Head of caudate nucleus (tissue), 42 donors: ENCODE results near the gene ITGA2.

Experiments
- DNase-seq, 42 donors: peaks; one replicate each; pipeline versions ENCODE4 v3.0.0 to v3.0.0-alpha.2; 2020 to 2021; ENCODE audit warnings: mixed read lengths in 7 of 42
- intact Hi-C: fragments of 100-400 bp; cut with DNase I; formaldehyde crosslinking; loops from one replicate; pipeline ENCODE4 v1.15.0; 2022

ITGA2 gene

DNA sequence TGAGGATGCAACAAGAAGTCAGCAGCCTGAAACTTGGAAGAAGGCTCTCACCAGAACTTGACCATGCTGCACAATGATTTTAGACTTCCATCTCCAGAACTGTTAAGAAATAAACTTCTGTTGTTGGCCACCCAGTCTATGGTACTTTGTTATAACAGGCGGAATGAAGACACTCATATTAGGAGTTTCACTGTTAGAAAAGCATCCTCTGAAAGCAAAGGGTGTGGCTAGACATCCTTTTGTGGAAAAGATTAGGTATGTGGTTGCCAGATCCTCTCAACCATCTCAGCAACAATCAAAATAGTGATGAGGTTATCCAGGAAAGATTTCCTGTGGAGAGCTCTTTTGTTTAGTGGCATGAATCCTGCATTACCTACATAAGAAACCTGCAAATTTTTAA lies 20.7 kb downstream of the ITGA2 start:
- intact Hi-C loops = no loop called here
- DNase-seq = no peak

DNA sequence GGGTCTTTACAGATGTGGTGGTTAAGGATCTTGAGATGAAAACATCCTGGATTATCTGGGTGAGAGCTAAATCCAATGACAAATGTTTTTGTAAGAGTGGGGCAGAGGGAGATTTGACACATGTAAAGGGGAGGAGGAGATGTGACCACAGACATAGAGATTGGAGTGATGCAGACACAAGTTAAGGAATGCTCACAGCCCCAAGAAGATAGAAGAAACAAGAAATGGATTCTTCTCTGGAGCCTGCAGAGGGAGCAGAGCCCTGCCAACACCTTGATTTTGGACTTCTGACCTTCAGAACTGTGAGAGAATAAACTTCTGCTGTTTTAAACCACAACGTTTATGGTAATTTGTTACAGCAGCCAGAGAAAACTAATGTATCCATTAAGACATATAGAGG lies 21.7 kb downstream of the ITGA2 start:
- no peak for DNase-seq

DNA sequence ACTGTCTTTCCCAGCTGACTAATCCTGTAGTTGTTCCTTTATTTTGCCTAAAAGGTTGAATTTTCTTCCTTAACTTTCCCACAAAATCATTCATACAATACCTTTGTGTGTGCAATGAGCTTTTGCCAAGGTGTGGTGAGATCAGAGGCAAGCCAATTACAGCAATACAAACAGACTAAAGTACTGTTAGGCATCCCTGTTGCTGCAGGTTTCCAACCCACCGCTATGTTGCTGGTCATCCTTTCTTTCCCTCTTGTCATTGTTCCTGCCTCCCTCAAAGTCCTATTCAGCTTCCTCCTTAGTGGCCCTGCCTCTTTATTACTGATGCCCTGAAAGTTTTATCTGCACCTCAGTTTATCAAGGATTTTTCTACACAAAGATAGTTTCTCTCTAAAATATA lies 22.1 kb downstream of the ITGA2 start:
- intact Hi-C loops = no loop called here
- DNase-seq = no peak

More for the DNA sequence above, 21.7 kb downstream of the ITGA2 start:
- intact Hi-C loops = no loop called here

DNA sequence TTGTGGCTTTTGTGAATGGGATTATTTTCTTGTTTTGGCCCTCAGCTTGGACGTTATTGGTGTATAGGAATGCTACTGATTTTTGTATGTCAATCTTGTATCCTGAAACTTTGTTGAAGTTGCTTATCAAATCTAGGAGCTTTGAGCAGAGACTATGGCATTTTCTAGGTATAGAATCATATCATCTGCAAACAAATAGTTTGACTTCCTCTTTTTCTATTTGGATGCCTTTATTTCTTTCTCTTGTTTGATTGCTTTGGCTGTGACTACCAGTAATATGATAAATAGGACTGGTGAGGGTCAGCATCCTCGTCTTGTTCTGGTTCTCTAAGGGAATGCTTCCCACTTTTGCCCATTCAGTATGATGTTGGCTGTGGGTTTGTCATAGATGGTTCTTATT lies 24.7 kb downstream of the ITGA2 start:
- no peak for DNase-seq
- intact Hi-C loops = no loop called here

DNA sequence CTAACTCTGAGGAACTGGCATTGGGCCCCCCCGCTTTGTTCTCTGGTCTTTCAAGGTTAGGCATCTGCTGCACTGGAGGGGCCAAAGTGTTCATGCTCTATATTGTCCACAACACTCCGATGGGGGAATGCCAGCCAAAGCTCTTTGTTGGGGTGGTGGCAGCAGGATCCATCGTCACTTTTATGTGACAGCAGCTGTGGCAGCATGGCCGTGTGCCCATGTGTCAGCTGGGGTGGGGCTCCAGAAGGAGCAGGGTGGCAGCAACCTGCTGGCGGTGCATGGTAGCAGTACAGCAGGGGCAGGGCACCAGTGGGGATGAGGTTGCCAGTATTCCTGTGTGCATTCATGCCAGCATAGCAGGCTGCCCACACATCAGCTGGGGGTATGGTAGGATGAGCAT lies 28.2 kb downstream of the ITGA2 start:
- intact Hi-C loops = no loop called here
- DNase-seq = peak in 41 of 42 donors; percentile 8 to 86 (median 67)

DNA sequence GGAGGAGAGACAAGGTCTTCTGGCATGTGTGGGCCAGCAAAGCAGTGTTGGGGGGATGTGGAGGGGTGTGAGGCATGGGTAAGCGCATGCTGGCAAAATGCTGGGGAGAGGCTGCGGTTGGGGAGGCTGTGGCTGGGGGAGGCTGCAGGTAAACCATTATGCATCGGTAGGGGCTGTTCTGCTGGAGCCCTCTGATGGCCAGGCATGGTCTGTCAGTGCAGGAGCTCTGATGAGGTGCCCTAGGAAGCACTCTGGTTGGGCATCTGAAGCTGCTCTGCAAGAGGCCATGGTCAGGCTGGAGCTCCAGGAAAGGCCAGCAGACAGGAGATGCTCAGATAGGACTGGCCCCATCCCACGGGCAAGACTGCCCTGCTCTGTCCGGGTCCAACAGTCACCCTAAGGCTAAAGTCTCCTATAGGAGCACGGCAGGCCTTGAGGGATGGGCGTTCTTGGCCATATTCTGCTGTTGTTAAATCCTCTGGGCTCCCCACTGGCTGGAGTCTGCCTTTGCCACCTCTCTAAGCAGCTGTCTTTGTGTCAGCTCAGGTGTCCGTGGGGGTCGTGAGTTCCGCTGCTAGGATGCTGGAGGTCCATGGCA lies 28.7 kb downstream of the ITGA2 start:
- DNase-seq = no peak
- intact Hi-C loops = no loop called here

DNA sequence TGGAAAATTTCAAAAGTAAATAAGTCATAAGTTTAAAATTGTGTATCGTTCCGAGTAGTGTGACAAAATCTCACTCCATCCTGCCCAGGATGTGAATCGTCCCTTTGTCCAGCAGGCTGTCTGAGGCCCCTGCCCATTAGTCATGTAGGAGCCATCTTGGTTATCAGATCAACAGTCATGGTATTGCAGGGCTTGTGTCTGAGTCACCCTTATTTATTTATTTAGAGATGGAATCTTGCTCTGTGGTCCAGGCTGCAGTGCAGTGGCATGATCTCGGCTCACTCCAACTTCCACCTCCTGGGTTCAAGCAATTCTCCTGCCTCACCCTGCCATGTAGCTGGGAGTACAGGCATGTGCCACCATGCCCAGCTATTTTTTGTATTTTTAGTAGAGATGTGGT lies 30.2 kb downstream of the ITGA2 start:
- intact Hi-C loops = no loop called here
- DNase-seq = no peak

DNA sequence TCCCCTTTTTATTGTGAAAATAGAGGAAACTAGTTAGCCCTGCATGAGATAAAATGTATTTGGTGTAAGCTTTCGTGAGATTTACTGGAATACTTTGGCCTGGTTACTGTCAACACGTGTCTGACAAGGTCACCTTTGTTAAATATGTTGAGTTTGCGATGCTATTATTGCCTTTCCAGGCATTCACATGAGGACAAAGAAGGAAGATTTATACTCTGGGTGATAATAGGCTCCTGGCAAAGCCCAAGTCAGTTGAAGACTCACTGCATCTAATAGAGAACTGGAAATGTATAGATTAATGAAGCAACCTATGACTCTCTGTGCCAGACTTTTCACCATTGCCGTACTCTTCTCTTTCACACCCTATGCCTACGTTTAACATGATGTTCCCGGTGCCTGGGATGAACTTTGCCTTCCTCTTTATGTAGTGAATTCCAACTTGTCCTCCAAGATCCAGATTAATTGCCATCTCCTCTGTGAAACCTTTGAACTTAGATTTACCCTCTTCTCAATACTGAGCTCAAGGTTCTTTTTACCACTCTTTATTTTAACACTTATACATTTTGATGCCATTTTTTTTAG lies 33.9 kb downstream of the ITGA2 start:
- intact Hi-C loops = no loop called here
- DNase-seq = no peak

DNA sequence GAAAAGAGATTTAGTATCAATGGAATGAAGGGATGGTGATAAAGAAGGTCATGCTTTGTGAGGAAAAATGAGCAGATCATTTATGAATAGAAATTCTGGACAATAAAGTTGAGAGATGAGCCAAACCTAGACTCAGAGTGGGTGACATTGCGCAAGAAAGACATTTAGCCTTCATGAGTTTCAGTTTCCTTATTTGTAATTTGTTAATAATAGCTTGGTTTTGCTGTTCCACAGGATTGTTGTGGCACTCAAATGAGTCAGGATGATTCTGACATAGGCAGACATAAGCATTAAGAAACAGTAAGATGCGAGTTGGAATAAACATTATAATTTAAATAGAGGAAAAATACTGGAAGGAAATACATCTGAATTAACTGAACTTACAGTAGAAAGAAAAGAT lies 34.8 kb downstream of the ITGA2 start:
- intact Hi-C loops = no loop called here
- no peak for DNase-seq

DNA sequence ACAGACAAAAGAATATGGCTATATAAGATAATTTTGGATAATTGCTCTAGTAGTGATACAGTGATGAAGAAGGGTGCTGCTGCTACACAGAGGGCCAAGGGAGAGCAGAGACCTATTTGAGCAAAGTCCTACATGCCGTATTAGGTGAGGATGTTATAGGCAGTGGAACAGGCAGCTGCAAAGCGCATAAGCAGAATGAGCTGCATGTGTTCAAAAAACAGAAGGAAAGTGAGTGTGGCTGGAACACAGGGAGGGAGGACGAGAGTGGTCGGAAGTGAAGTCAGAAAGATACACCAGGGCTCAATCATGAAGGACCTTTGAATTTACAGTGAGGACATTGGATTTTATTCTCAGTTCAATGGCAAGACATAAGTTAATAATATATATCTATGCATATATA lies 35.4 kb downstream of the ITGA2 start:
- DNase-seq = peak in 3 of 42 donors; percentile 16 to 60 (median 50)
- intact Hi-C loops = no loop called here

DNA sequence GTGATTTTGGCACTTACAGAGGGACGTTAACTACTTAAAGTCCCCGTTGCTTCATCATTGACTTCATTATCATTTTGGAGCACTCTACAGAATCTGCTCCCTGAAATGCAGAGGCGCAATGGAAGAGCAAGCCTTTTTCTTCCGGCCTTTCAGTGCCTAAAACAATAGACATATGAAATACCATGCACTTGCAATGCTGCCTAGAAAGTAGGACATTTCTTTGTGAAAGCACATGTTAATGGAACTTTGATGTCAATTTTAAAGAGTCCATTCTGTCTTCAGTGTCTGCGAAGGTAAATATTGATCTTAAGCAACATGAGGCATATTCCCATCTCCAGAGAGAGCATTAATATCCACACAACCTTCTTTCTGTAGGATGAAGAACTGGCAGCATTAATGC lies 36.3 kb downstream of the ITGA2 start:
- DNase-seq = no peak

DNA sequence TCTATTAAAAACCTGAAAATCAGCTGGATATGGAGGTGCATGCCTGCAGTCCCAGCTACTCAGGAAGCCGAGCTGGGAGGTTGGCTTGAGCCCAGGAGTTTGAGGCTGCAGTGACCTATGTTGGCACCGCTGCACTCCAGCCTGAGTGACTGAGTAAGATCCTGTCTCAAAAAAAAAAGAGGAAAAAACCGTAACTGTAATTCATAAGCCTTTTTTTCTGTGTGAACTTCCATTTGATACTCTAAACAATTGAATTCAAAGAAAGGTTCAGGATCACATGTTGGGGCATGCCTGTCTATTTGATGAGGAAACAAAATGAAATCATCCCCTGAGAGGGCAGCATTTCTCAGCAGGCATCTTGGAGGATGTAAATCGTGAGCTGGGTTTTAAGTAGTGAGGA lies 38.8 kb downstream of the ITGA2 start:
- peak in 6 of 42 donors; percentile 30 to 69 (median 36) for DNase-seq
- intact Hi-C loops = no loop called here

More for the DNA sequence above, 36.3 kb downstream of the ITGA2 start:
- intact Hi-C loops = no loop called here

DNA sequence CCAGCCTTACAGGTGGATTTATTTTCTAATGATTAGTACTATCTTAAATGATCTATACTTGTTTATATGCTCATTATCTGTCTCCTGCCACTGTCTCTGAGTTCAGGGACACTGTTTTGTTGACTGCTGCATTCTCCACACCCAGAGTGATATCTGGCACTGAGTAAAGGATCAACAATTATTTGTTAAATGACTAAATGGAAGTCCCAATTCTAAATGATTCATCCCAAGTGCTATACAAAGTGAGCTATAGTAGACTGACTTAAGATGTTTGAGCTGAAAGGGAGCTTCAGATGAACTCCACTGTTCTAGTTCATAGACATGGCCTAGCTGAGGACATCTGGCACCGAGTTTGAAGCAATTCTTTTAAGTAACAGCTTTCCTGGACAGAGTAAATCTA lies 40.5 kb downstream of the ITGA2 start:
- intact Hi-C loops = no loop called here
- DNase-seq = no peak

DNA sequence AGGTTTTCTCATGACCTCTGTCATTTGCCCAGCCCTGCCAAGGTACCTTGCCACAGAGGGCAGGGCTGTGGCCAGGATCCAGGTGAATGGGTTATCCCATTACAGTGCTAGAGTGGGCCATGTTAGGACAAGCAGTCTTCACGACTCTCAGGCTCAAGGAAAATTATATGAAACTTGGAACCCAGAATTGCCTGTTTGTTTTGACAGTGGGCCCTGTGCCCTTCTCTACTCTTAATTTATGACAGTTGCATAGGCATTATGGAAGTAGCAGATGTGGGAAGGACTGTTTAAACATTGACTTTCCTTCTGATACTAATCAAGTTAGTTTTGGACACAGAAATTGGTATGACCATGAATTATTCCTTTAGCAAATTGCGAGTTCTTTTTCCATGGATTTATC lies 41.7 kb downstream of the ITGA2 start:
- intact Hi-C loops = no loop called here
- DNase-seq = no peak

DNA sequence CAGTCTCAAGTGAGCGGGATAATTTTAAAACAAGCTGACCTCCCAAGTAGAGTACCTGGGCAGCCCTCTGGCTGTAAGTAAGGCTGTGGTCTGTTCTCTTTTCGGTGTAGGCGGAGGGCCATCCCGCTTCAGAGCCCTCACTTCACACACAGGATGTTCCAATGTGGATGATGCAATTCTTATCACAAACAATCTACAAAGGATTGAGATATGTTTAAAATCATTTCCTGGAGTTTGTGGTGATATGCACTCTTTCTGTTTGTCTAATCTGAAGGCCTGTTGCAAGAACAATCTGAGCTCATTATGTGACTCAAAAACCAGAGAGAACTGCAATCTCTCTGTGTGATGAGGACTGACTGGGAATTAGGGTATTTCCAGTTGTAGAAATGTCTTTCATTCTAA lies 42.5 kb downstream of the ITGA2 start:
- intact Hi-C loops = no loop called here

DNA sequence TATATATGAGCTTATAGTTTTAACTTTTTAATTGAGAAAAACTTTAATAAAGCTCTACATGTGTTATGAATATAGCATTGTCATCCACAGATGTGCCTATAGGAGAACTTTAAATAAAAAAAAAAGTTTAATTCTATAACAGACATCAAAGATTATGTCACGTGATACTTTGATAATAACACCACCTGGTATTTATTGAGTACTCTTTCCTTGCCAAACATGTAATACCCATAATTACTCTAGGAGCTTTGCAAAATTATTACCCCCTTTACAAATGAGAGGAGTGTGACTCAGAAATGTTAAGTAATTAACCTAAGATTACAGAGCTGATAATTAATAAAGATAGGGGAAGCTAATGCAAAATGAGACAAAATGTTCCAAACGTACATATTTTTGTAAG lies 43.0 kb downstream of the ITGA2 start:
- no peak for DNase-seq
- intact Hi-C loops = no loop called here

More for the DNA sequence above, 42.5 kb downstream of the ITGA2 start:
- no peak for DNase-seq

DNA sequence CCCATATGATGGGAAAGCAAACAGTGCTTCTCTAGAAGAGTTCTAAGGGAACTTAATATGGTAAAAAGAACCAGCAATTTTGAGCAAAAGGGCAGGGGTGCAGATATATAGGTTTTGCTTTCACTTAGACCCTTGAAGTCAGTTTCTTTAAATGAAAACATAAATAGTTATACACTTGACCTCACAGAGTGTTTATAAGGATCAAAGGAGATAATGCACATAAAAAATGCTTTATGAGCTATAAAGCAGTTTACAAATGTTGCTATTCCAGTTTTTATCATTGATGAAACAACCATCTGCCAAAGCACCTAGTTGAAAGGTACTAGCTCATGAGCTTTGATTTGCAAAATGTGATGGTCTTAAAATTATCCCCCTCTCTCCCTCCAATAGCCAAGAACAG lies 45.7 kb downstream of the ITGA2 start:
- intact Hi-C loops = no loop called here
- no peak for DNase-seq

DNA sequence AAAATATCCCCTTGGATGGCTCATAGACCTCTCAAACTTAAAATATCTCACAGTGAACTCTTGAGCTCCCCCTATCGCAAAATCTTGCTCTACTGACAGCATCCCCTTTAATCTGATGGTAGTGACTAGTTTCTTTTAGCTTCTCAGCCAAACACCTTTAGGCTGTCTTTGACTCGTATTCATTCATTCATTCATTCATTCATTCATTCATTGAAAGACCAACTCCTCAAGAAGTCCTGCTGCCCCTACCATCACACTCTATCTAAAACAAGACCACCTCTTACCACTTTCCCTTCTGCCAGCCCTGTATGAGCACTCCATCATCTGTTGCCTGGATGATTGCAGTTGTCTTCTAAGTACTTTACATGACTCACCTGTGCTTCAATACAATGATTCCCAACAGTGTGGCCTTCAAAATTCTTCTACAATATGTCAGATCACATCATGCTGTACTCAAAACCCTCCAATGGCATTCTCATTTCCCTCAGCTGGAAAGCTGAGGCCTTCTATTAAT lies 46.8 kb downstream of the ITGA2 start:
- intact Hi-C loops = no loop called here
- DNase-seq = peak in 3 of 42 donors; percentile 11 to 58 (median 49)

DNA sequence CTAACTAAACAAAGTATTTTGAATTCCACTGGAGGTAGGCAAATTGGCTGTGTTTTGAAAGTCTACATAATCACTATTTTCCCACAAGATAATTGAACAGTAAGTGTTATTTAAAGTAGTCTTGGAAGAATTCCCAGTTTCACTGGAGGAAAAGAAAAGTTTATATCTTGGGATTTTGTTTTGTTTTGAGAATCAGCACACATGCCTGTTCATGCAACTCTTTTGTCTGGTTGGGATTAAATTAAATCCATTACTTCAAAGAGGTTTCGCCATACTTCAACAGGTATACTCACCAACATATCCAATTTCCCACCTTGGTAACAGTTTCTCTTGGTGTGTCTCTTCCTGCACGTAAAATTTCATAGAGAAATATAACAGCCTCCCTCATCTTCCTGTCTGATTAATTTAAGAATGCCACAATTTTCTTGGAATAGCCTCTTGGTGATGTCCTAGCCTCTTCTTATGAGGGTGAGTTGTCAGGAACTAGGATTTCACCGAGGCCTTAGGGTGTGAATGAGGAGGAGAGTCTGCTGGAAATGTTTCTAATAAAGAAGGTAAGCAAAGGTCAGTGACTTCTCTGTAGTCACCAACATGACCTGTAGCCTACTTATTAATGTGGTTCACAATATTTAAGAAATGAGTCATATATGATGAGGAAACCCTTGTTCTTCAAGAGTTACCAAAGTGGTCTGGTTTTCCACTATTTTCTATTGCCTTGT lies 48.1 kb downstream of the ITGA2 start:
- no peak for DNase-seq
- intact Hi-C loops = no loop called here

DNA sequence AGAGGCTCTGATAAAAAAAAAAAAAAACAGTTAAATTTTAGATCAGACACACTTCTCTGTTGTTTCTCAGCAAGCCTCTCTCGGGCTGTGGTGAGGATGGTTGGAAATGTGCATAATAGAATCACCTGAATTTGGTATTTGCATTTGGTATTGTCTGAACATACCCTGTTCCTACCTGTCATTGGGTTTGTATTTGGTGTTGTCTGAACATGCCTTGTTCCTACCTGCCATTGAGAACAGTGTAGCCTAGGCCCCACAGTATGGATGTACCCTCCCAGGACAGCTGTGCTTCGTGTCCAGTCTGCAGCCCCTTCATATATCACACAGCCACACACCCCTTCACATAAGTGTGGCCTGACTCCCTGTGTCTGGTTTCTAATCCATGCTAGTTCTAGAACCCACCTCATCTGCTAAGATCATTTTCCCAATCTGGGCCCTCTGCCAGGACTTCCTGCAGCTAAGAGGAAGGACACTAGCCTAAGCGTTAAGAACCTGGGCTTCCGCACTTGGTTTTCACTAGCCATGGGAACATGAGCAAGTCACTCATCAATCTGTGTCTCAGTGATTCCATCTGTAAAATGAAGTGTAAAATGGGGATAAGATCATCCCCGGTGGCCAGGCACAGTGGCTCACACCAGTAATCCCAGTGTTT lies 49.2 kb downstream of the ITGA2 start:
- DNase-seq = no peak
- intact Hi-C loops = no loop called here
